GM18907 (cell line): Measurements from ENCODE around the gene ZC3H12D.

Source experiments
- ATAC-seq: cut with Tn5 transposase; IDR thresholded peaks from one replicate; pipeline ENCODE4 v1.9.1; 2021; ENCODE audit warnings: mild to moderate bottlenecking, moderate library complexity; ENCODE audit not compliant: unreplicated experiment

ZC3H12D gene

DNA sequence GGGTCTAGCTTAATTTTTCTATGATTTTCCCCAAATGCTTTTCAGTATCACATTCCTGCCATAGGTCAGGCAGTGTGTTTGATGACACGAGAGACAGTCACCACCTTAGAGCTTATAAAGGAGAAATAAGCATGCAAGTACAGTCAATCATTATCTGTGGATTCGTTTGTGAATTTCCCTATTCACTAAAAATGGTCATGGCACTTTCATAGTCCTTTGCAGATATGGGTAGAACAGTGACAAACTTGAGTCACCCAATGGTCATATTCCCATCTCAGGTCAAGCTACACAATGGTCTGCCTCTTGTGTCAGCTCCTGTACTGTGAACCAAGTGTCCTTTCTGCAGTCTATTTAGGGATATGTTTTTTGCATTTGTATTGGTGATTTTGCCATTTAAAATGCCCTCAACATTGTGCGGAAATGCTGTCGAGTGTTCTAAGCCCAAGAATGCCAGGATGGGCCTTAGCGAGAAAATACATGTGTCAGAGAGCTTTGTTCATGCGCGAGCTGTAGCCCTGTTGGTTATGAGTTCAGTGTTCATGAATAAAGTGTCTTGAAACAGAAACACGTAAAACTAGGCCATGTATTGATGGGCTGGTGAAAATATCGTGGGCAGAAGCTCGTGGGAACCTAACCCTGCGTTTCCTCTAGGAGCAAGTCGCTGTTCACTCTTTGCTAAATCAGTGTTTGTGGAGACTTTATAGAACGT is 65.0 kb downstream of the ZC3H12D start:
- ATAC-seq = no peak

GRCh38 chr6:149414821-149415220 is 70.0 kb downstream of the ZC3H12D start:
- ATAC-seq = no peak

DNA sequence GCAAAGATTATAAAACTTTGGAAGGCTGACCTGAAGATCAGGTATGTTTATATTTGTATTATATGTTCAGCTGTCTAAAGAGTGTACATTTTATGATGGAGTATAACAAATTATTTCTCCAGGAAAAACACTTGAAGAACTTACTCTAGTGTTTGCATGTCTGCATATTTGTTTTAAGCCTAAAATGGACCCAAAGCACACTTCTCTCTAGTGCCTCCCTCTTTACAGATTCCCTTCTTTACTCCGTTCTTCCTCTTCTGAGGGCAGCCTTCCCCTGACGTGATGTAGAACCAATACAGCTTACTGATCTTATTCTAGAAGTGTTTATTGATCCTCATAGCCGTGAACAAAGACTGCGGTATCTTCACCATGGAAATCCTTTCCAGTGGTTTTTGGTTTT is 70.8 kb downstream of the ZC3H12D start:
- no peak for ATAC-seq

DNA sequence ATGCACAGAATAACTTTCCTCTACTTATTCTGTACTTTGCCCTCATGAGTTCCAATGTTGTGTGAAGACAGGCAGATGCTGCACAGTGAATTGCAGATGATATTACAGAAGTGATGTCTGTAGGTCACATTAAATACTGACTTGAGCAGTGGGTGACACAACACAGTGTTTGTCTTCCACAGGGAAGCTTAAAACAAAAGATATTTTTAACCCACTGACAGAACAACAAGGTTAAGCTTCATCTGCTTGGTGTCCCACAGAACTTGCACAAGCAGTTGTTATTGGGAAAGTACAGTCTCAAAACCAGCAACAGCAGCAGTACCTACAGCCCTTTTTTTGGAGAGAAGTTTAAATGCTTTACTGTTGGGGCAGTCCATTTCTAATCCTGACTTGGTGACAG is 74.3 kb downstream of the ZC3H12D start:
- ATAC-seq = no peak

- no peak for ATAC-seq
Observed at GRCh38 chr6:149409617-149410016, 75.2 kb downstream of the ZC3H12D start.

GRCh38 chr6:149405823-149406765 is 78.7 kb downstream of the ZC3H12D start:
- no peak for ATAC-seq

DNA sequence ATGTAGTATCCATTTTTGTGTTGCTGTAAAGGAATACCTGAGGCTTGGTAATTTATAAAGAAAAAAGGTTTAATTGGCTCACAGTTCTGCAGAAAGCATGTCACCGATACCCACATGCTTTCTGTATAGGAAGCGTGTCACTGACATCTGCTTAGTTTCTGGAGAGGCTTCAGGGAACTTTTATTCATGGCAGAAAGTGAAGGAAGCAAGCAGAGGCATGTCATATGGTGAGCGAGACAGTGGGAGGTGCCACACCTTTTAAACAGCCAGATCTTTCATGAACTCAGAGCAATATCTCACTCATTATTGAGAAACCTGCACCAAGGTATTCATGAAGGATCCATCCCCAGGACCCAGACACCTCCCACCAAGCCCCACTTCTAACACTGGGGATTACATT is 81.3 kb downstream of the ZC3H12D start:
- ATAC-seq = no peak

GRCh38 chr6:149400050-149400449 is 84.8 kb downstream of the ZC3H12D start, which contains the start of gene SUMO4:
TSS of gene SUMO4 (plus strand) at chr6:149400262. CDS start at chr6:149400392, 130 bp downstream.
- ATAC-seq = no peak

DNA sequence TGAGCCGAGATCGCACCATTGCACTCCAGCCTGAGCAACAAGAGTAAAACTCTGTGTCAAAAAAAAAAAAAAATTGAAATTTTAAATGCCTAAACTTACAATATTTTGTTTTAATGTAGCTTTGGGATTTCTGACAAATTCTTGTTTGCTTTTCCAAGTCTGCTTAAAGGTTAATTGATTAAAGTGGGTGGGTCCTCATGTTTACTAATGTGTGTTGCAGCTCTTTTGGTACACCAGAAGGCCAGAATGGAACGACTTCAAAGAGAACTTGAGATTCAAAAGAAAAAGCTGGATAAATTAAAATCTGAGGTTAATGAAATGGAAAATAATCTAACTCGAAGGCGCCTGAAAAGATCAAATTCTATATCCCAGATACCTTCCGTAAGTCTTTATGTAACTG is 87.4 kb downstream of the ZC3H12D start:
- no peak for ATAC-seq
